22Rv1 (cell line): ENCODE measurements around the gene ST8SIA5.

Experiments used
- ZFX ChIP-seq: fragments of 450-650 bp; IDR thresholded peaks from 2 replicates; pipeline ENCODE4 v1.6.1; 2017; ENCODE audit warnings: antibody characterized with exemption, borderline replicate concordance
- TF ChIP-seq, protein P1 (sequence below): fragments of 450-650 bp; IDR thresholded peaks from 2 replicates; pipeline ENCODE4 v1.5.1; 2017; ENCODE audit warnings: mild to moderate bottlenecking

DNA sequence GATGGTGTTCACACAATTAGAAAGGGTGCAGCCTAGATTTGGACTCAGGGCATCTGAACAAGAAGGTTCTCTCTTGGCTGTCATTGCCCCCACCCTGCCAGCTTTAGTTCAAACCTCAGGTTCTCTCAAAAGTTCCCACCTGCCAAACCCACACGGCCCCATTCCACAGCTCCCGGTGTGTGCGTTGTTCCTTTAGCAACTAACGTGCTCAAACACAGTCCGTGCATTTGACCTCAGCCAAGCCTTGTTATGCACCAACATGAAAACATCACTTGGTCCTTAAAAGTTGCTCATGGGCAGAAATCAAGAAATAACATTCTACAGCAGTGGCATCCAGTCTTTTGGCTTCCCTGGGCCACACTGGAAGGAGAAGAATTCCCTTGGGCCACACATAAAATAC lies 131.8 kb downstream of the ST8SIA5 start:
- TF ChIP-seq, protein P1, sequence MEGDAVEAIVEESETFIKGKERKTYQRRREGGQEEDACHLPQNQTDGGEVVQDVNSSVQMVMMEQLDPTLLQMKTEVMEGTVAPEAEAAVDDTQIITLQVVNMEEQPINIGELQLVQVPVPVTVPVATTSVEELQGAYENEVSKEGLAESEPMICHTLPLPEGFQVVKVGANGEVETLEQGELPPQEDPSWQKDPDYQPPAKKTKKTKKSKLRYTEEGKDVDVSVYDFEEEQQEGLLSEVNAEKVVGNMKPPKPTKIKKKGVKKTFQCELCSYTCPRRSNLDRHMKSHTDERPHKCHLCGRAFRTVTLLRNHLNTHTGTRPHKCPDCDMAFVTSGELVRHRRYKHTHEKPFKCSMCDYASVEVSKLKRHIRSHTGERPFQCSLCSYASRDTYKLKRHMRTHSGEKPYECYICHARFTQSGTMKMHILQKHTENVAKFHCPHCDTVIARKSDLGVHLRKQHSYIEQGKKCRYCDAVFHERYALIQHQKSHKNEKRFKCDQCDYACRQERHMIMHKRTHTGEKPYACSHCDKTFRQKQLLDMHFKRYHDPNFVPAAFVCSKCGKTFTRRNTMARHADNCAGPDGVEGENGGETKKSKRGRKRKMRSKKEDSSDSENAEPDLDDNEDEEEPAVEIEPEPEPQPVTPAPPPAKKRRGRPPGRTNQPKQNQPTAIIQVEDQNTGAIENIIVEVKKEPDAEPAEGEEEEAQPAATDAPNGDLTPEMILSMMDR = no peak
- TF ChIP-seq ZFX = no peak
